GM19035 (cell line): ENCODE data around the gene FABP2.

ENCODE experiments used
- ATAC-seq: cut with Tn5 transposase; IDR thresholded peaks from one replicate; pipeline ENCODE4 v1.9.1; 2021; ENCODE audit not compliant: unreplicated experiment

FABP2 gene

DNA sequence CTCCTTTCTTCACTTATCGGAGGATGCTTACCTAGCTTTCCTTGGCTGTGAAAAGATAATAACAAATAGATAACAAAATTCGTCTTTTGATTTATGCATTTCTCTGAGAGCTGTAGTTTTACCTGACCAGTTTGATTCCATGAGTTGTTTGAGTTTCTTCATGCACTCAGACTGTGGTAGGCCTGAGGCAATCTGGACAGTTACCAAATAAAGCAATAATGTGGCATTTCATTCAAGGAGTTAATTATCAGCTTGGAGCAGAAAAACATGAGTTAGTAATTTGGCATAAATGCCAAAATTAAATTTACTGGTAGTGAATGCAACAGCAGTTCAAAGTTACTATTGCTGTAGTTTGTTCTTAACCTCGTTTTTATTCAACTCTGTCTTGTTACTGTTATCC, 53.5 kb downstream of the FABP2 start:
- no peak for ATAC-seq
